Esophagus muscularis mucosa (tissue), 4 donors: ENCODE data around the gene ARL9.

ENCODE experiments used
- EP300 ChIP-seq: sonication (generic); formaldehyde crosslinking; IDR thresholded peaks from one replicate; pipeline ENCODE4 v1.6.1; 2017; ENCODE audit warnings: antibody characterized with exemption
- POLR2A ChIP-seq: fragments of 450-650 bp; IDR thresholded peaks from one replicate; pipeline ENCODE4 v1.6.1; 2017; ENCODE audit warnings: antibody characterized with exemption, moderate library complexity, mild to moderate bottlenecking, low read depth
- POLR2AphosphoS5 ChIP-seq, 2 donors: sonication (generic); formaldehyde crosslinking; IDR thresholded peaks; one replicate each; pipeline ENCODE4 v1.6.1; 2017; ENCODE audit warnings: antibody characterized with exemption in 2 of 2
- TF ChIP-seq, protein P1 (sequence below), 3 experiments: fragments of 200-600 bp in 2 of 3; fragments of 450-650 bp in 1 of 3; sonication (generic) in 2 of 3; IDR thresholded peaks; one replicate each; pipeline ENCODE4 v1.5.1; 2017 to 2019; ENCODE audit warnings: antibody characterized with exemption in 3 of 3, mild to moderate bottlenecking in 2 of 3, moderate library complexity in 1 of 3

DNA sequence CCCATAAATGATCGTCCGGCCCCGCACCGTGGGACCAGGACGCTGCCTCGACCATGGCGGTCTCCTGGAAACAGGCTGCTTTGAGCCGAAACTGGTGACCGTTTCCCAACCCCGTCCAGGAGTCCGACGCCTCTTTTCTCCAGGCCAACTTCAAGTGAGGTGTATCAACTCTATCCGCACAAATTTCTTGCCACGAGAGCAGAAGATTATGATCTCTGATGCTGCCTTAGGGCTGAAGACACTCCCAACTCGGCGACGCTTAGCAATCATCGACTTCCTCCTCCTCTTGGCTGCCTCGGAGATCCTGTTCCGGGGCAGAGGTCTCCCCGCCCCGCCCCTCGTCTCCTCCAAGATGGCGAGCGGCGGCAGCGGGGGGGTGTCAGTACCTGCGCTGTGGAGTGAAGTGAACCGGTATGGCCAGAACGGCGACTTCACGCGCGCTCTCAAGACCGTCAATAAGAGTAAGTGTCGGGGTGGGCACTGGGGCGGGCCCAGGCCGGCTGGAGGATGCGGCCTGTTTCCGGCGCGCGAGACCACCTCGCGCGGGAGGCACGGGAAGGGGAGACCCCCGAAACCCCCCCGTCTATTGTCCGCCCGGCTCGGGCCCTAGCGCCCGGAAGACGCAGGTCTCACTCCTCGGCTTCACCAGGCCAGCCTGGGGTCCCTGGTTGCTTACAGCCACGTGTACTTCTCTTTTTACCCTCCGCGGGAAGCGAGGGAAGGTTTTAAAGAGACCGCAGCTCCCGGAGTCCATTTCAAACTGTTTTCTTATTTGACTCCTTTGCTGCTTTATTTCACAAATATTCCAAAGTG lies 38.1 kb upstream of the ARL9 start, which contains the start of gene SRP72:
- TF ChIP-seq, protein P1, sequence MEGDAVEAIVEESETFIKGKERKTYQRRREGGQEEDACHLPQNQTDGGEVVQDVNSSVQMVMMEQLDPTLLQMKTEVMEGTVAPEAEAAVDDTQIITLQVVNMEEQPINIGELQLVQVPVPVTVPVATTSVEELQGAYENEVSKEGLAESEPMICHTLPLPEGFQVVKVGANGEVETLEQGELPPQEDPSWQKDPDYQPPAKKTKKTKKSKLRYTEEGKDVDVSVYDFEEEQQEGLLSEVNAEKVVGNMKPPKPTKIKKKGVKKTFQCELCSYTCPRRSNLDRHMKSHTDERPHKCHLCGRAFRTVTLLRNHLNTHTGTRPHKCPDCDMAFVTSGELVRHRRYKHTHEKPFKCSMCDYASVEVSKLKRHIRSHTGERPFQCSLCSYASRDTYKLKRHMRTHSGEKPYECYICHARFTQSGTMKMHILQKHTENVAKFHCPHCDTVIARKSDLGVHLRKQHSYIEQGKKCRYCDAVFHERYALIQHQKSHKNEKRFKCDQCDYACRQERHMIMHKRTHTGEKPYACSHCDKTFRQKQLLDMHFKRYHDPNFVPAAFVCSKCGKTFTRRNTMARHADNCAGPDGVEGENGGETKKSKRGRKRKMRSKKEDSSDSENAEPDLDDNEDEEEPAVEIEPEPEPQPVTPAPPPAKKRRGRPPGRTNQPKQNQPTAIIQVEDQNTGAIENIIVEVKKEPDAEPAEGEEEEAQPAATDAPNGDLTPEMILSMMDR (IDR thresholded peaks at IDR 0.05), result no peak
- no peak for TF ChIP-seq POLR2A
- TF ChIP-seq POLR2AphosphoS5 (IDR thresholded peaks at IDR 0.05), result peak; percentile 86 to 90
- no peak for TF ChIP-seq EP300
